Fibroblast of mammary gland (primary cell): ENCODE measurements around the gene NUP107.

Experiments used
- DNase-seq: peaks from one replicate; pipeline ENCODE4 v3.0.0-alpha.2; 2010; ENCODE audit warnings: low read depth
- H3K4me3 ChIP-seq: 2 replicates; pipeline ENCODE4 v1.5.1; 2011; ENCODE audit warnings: low read depth, mild to moderate bottlenecking, low read length, moderate library complexity; ENCODE audit not compliant: control insufficient read depth
- CTCF ChIP-seq: conservative IDR thresholded peaks from 2 replicates; pipeline ENCODE4 v1.5.1; 2011; ENCODE audit warnings: low read depth, low read length, inconsistent platforms; ENCODE audit not compliant: control insufficient read depth, insufficient read depth

NUP107 gene

GRCh38 chr12:68647507-68647906 is 39.3 kb upstream of the NUP107 start:
- H3K4me3 ChIP-seq = no peak overlapping the region
- no peak for TF ChIP-seq CTCF
- DNase-seq = no peak

- TF ChIP-seq CTCF = no peak
- no peak overlapping the region for H3K4me3 ChIP-seq
- DNase-seq = no peak
These were observed 38.6 kb upstream of the NUP107 start for GRCh38 chr12:68648179-68648578.

GRCh38 chr12:68665016-68665569 is 21.7 kb upstream of the NUP107 start:
- no peak for DNase-seq
- no peak overlapping the region for H3K4me3 ChIP-seq
- TF ChIP-seq CTCF = no peak

- TF ChIP-seq CTCF = no peak
- no peak overlapping the region for H3K4me3 ChIP-seq
- no peak for DNase-seq
These were observed 19.5 kb upstream of the NUP107 start for GRCh38 chr12:68667291-68667690.

- H3K4me3 ChIP-seq = no peak overlapping the region
- no peak for DNase-seq
- no peak for TF ChIP-seq CTCF
These were observed 18.9 kb upstream of the NUP107 start for GRCh38 chr12:68667896-68668295.

GRCh38 chr12:68671179-68671578 is 15.6 kb upstream of the NUP107 start:
- H3K4me3 ChIP-seq = no peak overlapping the region
- no peak for DNase-seq
- TF ChIP-seq CTCF = no peak

GRCh38 chr12:68673788-68674187 is 13.0 kb upstream of the NUP107 start:
- DNase-seq = no peak
- H3K4me3 ChIP-seq = no peak overlapping the region
- TF ChIP-seq CTCF = no peak
